Measurements from ENCODE around the gene ZNF324B.
A peak's percentile ranks its signal among the peaks of the same experiment; 100 is the strongest.
"Not testable (repeated sequence)": the region's sequence is repeated elsewhere in the genome, so short reads cannot be mapped to it uniquely, and the experiment has no call there.

ZNF324B gene

GRCh38 chr19:58451358-58452101 lies at the start of gene ZNF324B:
Gene ZNF324B (plus strand): TSS chr19:58451622. CDS start chr19:58453702, 2,080 bp downstream.
- DNase-seq: peak; percentile 96 to 98

DNA sequence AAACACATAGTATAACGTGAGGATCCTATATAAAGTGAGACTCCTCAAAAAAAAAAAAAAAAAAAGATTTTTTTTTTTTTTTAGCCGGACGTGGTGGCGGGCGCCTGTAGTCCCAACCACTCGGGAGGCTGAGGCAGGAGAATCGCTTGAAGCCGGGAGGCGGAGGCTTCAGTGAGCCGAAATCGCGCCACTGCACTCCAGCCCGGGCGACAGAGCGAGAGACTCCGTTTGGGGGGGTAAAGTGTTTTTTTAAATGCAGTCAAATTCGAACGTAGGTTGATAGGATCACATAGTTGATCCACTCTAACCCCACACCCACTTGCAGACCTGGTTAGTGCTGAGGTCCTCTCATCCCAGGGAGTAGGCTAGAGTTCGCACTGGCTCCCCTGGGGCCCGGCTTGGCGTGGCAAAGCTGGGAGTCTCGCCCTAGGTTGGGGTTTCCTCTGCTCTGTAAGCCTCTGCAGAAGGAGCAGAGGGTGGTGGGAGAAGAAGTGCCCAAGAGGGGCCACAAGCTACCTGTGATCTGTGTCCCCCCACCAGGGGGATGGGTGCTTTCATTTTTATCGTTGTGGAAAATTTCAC lies 49.5 kb upstream of the ZNF324B start:
- no peak for DNase-seq

GRCh38 chr19:58403920-58404478 lies 47.4 kb upstream of the ZNF324B start:
- DNase-seq: not testable (repeated sequence)

- no peak for DNase-seq
These were observed 44.4 kb upstream of the ZNF324B start for GRCh38 chr19:58406818-58407657.

- DNase-seq: peak in 1 of 2 experiments; percentile 26
These were observed 43.7 kb upstream of the ZNF324B start for GRCh38 chr19:58407658-58408151.

- DNase-seq: peak; percentile 95 to 96
These were observed 43.0 kb upstream of the ZNF324B start, which contains the start of gene ZNF584 for GRCh38 chr19:58408152-58409009. Gene ZNF584 (plus strand): TSS chr19:58408649. CDS start chr19:58409148, 499 bp downstream.

DNA sequence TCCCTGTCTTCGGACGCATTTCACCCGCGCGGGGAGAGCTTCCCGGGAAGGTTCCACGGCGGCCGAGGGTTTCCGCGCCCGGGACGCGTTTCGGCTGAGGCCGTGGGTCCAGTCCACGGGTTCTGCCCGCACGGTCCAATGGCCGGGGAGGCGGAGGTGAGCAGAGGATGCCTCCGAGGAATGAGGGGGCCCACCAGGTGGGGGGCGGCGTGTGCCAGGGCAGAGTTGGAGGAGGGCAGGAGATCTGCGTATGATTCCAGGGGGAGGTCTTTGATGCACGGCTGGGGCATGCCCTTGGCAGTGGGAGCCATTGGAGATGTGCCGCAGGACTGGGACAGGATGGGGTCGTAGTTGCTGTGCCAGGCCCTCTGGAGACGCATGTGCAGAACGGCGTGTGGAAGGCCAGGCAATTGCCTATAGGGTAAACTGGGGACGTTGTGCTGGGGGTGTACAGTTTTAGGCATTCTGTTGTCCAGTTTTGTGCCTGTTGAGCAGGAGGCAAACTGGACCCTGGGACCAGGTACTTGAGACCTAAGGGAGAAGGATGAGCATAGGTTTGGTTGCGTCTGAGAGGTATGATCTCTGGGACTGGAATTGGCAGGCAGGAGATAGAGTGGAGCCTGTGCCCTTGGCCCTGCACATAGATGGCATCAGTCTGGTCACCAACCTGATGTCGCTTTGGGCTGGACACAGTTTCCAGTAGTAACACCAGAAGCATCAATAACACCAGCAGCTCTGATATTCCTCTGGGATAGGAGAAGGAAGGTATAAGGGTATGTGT lies 42.2 kb upstream of the ZNF324B start:
- peak in 1 of 2 experiments; percentile 57 for DNase-seq

DNA sequence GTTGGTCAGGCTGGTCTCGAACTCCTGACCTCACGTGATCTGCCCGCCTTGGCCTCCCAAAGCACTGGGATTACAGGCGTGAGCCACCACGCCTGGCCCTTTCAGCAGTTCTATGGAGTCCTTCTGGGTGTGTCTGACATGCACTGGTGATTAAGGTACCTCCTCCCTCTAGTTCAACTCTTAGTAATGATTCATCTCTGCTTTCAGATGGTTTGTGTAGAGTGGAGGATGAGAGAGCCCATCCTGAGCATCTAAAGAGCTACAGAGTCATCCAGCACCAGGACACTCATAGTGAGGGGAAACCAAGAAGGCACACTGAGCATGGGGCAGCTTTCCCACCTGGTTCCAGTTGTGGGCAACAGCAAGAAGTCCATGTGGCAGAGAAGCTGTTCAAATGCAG lies 34.8 kb upstream of the ZNF324B start:
- DNase-seq: no peak

DNA sequence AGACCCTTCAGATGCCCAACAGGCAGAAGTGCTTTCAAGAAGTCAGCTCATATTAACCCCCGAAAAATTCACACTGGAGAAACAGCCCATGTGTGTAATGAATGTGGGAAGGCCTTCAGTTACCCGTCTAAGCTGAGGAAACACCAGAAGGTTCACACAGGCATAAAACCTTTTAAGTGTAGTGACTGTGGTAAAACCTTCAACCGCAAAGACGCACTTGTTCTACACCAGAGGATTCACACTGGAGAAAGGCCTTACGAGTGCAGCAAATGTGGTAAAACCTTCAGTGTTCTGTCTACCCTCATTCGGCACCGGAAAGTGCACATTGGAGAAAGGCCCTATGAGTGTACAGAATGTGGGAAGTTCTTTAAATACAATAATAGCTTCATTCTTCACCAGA lies 34.4 kb upstream of the ZNF324B start:
- DNase-seq: no peak

DNA sequence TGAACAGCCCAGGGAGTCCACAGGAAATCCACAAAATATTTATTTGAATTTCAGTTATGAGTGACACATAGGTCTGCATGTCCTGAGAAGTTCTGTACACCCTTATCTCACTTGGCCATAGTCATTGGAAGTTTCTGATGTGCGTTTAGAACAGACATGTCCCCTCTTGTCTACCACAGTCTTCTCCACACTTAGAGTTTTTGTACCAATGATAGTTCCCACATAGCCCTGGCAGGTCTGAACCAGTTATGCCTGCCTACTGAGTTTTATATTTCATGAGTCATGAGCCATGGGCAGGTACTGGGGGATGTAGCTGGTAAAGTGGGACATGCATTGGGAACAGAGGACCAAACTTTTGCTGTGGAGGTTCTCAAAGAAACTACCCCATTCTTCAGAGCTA lies 22.8 kb upstream of the ZNF324B start:
- DNase-seq: no peak

DNA sequence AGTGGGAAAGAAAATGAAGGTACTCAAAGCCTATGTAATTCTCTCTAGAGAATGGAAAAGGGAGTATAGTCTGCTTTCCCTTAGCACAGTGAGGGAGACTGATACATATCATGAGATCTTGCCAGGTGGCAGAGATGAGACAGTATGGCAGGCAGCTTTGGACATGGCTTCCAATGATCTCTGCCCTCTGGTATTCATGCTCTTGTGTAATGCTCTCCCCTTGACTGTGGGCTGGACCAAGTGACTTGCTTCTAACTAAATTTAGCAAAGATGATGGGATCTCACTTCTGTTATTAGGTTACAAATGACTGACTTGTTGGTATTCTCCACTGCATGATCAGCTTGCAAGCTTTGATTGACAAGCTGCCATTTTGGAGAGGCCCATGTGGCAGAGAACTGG lies 21.7 kb upstream of the ZNF324B start:
- DNase-seq: no peak

GRCh38 chr19:58434217-58434616 lies 17.2 kb upstream of the ZNF324B start:
- no peak for DNase-seq

DNA sequence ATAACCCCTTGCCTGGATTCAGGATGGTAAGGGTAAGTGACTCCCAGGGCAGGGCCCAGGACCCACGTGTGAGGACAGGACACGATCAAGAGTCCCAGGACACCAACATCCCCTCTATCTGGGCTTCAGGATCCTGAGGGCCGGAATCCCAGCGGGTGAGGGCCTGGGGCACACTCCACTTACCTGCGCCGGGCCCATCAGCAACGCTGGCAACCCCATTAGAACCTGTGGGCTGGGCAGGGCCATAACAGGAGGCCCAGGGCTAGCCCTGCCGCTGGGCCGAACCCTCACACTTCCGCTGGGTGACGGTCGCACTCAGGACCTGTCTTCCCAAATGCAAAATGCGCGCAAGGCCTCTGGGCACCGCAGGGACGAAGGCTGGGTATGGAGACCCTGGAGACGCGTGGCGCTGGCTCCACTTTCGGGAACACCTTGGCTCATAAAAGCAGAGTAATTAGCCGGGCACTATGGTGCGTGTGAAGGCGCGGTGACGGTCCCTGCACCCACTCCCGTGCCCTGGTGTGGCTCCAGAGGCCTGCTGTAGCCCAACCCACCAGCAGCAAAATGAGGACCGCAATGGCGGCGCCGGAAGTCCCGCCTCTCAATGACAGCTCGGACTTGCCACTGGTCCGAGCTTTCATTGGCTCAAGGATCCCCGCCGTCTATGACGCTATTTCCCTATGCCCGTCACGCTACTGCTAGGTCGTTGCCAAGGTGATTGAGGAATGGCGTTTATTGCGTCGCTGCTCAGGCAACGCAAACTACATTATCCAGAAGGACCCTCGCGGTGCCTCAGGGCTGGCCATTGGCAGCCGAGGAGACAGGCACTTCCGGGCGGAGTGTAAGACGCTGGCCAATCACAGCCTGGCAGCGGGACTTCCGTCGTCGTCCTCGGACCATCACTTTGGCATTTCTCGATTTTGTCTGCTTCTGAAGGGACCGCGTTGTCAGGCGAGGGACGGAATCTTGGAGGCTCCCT lies 11.6 kb upstream of the ZNF324B start, which contains the start of gene ZNF132:
Gene ZNF132 (minus strand): TSS at position 578 of the 979 bp plus-strand sequence. CDS start 332 bp downstream, at position 246.
- peak; percentile 92 to 95 for DNase-seq

DNA sequence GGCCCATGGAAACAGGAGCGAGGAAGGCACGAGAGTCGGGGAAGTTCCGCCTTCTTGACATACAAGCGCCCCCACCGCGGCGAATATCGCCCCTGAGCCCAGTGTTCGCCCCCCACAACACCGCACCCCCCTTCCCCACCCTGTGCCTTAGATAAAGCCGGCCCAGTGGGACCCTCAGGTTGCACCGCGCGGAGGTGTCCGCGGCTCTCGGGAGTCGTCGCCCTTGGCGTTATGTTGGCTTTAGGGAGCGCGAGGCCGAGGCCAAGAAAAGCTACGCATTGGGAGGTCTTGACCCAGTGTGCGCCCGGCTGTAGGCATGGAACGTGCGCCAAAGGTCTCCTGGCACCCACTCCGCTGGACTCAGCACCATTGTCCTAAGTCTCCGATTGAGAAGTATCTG lies 10.9 kb upstream of the ZNF324B start:
- no peak for DNase-seq

- not testable (repeated sequence) for DNase-seq
These were observed 8.4 kb upstream of the ZNF324B start for GRCh38 chr19:58442986-58443385.

DNA sequence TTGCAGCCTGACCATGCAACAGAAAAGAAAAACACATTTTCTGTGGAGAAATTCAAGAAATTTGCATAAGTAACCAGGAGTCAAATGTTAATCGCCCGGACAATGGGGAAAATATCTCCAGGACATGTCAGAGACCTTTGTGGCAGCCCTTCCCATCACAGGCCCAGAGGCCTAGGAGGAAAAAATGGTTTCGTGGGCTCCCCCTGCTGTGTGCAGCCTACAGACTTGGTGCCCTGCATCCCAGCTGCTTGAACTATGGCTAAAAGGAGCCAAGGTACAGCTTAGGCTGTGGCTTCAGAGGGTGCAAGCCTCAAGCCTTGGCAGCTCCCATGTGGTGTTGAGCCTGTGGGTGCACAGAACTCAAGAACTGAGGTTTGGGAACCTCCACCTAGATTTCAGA lies 2.6 kb upstream of the ZNF324B start:
- not testable (repeated sequence) for DNase-seq

DNA sequence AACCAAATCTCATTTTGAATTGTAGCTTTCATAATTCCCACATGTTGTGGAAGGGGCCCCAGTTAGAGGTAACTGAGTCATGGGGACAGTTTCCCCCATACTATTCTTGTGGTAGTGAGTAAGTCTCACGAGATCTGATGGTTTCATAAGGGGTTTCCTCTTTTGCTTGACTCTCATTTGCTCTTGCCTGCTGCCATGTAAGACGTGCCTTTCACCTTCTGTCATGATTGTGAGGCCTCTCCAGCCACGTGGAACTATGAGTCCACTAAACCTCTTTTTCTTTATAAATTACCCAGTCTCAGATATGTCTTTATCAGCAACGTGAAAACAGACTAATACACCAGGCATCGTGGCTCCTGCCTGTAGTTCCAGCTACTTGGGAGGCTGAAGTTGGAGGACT lies 1.4 kb upstream of the ZNF324B start:
- DNase-seq: not testable (repeated sequence)

DNA sequence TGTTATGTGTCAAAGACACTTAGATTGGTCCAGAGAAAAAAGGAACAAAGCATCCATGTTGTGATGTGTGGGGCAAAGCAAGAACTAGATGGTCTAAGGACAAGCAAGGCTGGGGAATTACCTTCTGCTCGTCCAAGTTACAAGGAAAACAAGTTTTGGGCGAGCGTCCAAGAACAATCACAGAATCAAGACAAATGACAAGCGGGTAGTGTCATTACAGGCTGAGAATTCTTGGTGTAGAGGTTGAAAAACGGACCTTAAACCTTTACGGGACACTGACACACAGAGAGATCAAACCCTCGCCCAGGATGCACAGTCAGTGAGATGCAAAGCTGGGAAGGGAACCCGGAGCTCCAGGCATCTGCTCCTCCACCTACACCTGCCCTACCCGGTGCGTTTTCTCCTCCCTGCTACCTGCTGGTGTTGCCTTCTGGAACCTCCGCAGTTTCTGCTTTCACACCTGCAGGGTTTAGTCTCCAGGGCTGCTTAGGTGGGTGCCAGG lies 515 bp upstream of the ZNF324B start:
- no peak for DNase-seq

GRCh38 chr19:58453743-58454142 lies 2.3 kb downstream of the ZNF324B start:
- no peak for DNase-seq

All from activated CD4-positive, alpha-beta T cell treated with anti-CD3 and anti-CD28 coated beads, Interleukin-2, amount 50 U/mL, for 48 hours (primary cell).